Hematopoietic multipotent progenitor cell treated with erythropoietin and hydrocortisone succinate and interleukin-3 and kit ligand, for 17 days (in vitro differentiated cells): ENCODE data around the gene AMPD2.
A peak's percentile ranks its signal among the peaks of the same experiment; 100 is the strongest.

Experiments used
- DNase-seq: peaks from one replicate; pipeline ENCODE4 v3.0.0-alpha.2; 2015; ENCODE audit warnings: low spot score

AMPD2 gene

DNA sequence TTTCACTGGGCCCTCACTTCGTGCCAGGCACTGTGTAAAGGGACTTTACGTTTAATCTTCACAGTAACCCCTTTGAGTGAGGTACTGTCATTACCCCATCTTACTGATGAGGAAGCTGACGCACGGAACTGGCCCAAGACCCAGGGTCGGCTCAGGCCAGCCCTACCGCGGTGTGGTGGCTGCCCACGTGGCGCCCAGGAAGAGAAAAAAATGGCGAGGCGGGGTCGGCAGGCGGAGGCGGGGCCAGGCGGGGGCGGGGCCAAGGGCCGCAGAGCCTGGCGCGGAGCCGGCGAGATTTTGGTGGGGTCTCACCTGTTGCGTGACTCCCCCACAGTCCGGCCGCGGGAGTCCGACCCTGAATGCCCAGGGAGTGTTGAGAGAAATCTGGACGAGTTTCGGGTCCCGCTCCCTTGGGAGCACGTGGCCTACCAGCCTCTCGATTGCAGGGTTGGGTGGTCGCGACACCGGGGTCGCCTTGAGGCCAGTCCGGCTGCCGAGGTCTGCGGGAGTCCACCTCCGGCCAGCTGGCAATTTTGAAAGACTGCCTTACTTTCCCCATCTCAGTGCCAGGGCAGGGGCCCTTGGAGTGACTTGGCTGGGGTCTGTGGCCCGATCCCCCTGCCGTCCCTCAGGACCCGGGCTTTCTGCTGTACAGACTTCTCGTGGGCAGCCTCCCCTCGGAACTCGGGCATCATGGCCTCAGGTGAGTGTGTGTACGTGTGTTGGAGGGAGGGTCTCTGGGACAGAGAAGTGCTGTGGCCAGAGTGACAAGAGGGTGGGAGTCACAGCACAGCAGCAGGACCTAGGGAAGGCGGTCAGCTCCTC lies at the start of gene AMPD2, which contains the start of gene GNAT2:
AMPD2 (plus strand) TSS at position 262 of the 825 bp plus-strand sequence. CDS start 1,339 bp downstream, outside the sequence.
GNAT2 (minus strand) TSS at position 41 of the 825 bp plus-strand sequence. CDS start 6,746 bp downstream, outside the sequence.
- no peak for DNase-seq

- DNase-seq, result no peak
Observed at GRCh38 chr1:109570414-109570813, 49.2 kb upstream of the AMPD2 start.

- no peak for DNase-seq
Observed at GRCh38 chr1:109573785-109574184, 45.9 kb upstream of the AMPD2 start.

- no peak for DNase-seq
Observed at GRCh38 chr1:109578947-109579443, 40.6 kb upstream of the AMPD2 start.

- no peak for DNase-seq
Observed at GRCh38 chr1:109579491-109579890, 40.1 kb upstream of the AMPD2 start.

- DNase-seq, result no peak
Observed at GRCh38 chr1:109582021-109582420, 37.6 kb upstream of the AMPD2 start.

GRCh38 chr1:109584766-109585165 lies 34.9 kb upstream of the AMPD2 start:
- DNase-seq, result no peak

DNA sequence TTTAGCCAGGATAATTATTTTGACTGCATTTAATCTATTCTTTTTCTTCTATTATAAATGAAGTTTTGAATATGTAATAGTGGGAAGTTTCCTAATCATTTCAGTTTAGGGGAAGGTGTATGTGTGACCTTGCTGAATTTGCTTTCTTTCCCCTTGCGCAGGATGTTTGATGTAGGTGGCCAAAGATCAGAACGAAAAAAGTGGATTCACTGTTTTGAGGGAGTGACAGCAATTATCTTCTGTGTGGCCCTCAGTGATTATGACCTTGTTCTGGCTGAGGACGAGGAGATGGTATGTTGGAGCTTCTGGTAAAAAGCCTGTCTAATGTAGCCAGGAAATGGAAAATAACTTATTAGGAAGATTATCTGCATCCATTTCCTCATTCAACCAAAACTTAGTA lies 33.6 kb upstream of the AMPD2 start:
- DNase-seq, result no peak

DNA sequence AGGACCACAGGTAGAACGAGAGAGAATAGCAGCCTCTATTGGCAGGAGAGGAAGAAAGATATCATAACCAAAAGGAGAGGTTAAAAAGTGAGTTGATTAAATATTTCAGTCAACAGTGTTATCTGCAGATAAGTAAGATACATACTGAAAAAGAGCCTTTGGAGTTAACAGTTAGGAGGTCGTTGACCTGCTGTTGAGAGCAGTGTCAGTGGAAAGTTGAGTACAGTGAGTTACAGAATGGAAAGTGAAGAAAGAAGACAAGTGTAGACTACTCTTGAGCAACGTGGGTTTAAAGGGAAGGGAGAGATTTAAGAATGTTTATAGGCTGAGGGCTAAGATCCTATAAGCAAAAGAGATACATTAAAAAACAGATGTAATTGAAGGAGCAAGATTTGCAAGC lies 30.5 kb upstream of the AMPD2 start:
- DNase-seq, result no peak

- DNase-seq, result no peak
Observed at GRCh38 chr1:109589679-109590078, 30.0 kb upstream of the AMPD2 start.

DNA sequence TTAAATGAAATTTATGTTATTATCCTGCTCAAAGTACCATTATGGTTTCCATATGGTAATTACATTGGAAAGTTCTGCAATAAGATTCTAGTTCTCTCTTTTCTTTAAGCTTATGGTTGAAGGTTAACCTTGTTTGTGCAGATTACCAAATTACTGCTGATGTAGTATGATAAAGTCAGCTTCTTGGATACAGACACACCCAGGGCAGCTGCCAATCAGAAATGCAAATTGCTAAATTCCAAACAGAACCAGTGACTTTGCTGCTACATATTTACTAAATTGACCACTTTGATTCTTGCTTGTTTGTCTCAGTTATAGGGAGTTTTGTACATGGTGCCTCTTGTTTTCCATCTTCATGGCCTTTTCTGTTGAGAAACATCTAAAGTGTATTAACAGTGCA lies 26.7 kb upstream of the AMPD2 start:
- DNase-seq, result peak; percentile 67

- no peak for DNase-seq
Observed at GRCh38 chr1:109595531-109595930, 24.1 kb upstream of the AMPD2 start.

GRCh38 chr1:109598156-109598555 lies 21.5 kb upstream of the AMPD2 start:
- DNase-seq, result no peak

- no peak for DNase-seq
Observed at GRCh38 chr1:109598655-109599054, 21.0 kb upstream of the AMPD2 start.

GRCh38 chr1:109603229-109603628 lies 16.4 kb upstream of the AMPD2 start:
- no peak for DNase-seq

GRCh38 chr1:109605381-109605780 lies 14.3 kb upstream of the AMPD2 start:
- DNase-seq, result no peak

GRCh38 chr1:109609881-109610280 lies 9.8 kb upstream of the AMPD2 start:
- DNase-seq, result no peak

DNA sequence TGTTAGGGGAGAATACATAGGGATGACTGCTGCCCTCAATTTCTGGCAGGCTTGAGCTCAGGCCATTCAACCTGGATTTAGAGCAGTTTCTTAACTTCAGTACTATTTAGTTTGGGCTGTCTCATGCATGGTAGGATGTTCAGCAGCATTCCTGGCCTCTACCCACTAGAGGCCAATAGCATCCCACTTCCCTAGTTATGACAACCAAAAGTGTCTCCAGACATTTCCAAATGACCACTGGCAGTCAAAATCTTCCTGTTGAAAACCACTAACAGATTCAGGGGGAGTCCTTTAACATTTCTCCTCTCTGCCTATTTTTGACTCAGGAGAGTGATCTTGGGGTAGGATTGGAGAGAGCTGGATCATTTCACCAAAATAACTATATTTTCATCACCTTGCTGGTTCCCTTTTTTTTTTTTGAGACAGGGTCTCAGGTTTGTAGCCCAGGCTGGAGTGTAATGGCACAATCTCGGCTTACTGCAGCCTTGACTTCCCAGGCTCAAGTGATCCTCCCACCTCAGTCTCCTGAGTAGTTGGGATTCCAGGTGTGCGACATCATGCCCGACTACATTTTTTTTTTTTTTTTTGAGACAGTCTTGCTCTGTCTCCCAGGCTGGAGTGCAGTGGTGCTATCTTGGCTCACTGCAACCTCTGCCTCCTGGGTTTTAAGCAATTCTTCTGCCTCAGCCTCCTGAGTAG lies 8.9 kb upstream of the AMPD2 start:
- no peak for DNase-seq

- no peak for DNase-seq
Observed at GRCh38 chr1:109611308-109611990, 8.2 kb upstream of the AMPD2 start.

DNA sequence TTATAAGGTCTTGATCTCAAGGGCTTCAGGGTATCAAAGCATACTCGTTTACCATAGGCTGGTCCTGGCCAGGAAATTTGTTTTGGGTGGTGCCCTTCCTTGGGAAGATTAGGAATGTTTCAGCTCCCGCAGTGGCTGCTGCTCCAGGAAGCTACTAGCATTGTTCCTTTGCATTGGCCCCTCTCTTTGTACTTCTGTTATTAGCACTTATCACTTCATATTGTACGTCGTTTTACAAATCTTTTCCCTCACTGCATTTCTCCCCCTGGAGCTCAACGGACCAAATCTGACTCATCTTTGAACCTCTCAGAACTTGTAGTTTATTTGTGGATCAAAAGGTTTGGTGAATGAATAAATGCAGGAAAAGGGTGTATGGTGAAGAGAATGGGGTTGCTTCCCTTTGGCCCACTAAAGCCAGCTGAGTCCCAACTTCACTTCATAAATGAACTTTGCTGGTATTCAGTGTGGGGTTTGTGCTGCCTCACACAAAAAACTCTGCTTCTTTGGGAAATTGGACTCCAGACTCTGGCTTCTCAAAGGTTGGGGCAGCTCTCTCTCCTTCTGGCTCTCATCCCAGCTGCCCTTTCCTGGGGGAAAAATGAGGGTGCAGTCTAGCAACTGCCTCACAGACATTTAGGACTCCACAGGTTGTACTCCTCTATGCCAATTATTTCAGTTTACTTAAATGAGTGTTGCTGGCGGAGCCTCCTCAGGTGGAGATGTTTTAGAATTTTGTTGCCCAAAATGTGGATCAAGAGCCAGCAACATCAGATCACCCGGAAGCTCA lies 6.1 kb upstream of the AMPD2 start:
- DNase-seq, result no peak

DNA sequence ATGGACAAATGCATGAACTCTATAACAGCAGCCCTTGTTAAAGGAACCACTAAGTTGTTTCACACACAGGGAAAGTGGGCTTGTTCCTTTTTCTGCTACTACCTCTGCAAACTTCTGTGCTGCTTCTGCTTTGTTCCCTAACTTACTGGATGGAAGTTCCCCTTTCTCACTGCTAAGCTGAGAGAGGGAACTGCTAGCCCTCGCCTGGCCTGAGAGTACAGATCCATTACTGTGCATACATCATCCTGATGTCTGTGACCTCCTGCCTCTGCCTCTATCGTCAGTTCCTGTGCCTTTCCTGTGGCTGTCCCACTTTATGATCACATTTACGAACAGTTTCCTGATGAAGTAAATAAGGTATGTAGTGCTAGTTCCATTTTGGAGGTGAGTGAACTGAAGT lies 3.8 kb upstream of the AMPD2 start:
- DNase-seq, result no peak

DNA sequence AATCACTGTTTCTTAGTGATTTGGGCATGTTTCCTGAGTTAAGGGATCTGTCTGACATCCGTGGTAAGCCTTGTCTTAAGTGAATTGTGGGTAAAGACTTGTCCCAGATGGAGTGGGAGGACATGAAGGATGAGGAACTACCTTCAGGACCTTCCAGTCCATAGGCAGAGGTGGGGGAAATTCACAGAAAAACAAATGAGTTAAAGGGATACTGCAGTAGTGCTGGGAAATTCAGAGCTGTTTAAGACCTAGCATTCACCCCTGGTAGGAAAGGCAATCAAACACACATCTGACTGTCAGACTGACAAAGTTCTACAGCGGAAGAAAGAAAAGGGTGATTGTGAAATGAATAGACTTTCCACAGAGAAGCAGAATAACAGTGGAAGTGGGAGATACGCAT lies 3.2 kb upstream of the AMPD2 start:
- no peak for DNase-seq
